ENCODE measurements around the gene TSFM. TPM values are rescaled to one million over a fixed set of nuclear protein-coding genes. Genes with fewer than 3 reads are reported as not detected.

TSFM gene
- total and polyA plus RNA-seq, 2 of the 4 experiments (the other 2 are of a cell fraction) = 11.5 to 14.0 TPM

- no peak overlapping the region for H4K5ac ChIP-seq (ENCODE audit: low read depth, low read length)
- H4K8ac ChIP-seq (ENCODE audit: low read depth in 2 of 2, low read length in 2 of 2) = no peak overlapping the region
- H4K91ac ChIP-seq (ENCODE audit: insufficient read depth, low read depth, low read length) = no peak overlapping the region
- H2BK15ac ChIP-seq (ENCODE audit: low read depth, low read length) = no peak overlapping the region
- in situ Hi-C loops (cut with MboI; ENCODE audit: low sequenced_read_pairs) = no loop called here
- no peak overlapping the region for H3K4ac ChIP-seq (ENCODE audit: low read depth, low read length)
- WGBS, 2 experiments (ENCODE audit: extremely low coverage in 2 of 2, insufficient read length in 1 of 2) = 1% methylated on average over 41 of the region's 76 CpGs; no CpG with 5 or more reads in 1 of the 2 experiments
- no peak overlapping the region for H2BK5ac ChIP-seq (ENCODE audit: low read depth, low read length, poor library complexity, severe bottlenecking)
- H3K27ac ChIP-seq (ENCODE audit: insufficient read depth, low read length) = no peak overlapping the region; the same call in 1 of the 2 replicates
- H3K14ac ChIP-seq (replicated peaks; ENCODE audit: low read depth, low read length) = no peak overlapping the region
- H3K4me2 ChIP-seq (ENCODE audit: low read depth, low read length) = peak overlapping the region; percentile 81
- H2BK120ac ChIP-seq (ENCODE audit: low read depth, low read length) = no peak overlapping the region
- peaks cover 10% of the 10 kb centered on the region for H3K27me3 ChIP-seq (ENCODE audit: control insufficient read depth, insufficient read depth, low read length)
- no peak overlapping the region; the same call in 1 of the 2 replicates for H3K23ac ChIP-seq (ENCODE audit: low read depth, low read length)
- ChIA-PET CTCF (interaction anchor here (0.6 kb wide), 1 partner anchor 11 kb away, joined by 3 read pairs; the partner anchor contains the start of gene CYP27B1), POLR2A (ENCODE audit: unreplicated experiment) (no interaction called here)
- no peak overlapping the region for H2AK5ac ChIP-seq (ENCODE audit: low read depth, low read length)
- ATAC-seq (ENCODE audit: low read depth) (no peak), DNase-seq (no peak)
- peaks cover 9 to 18% of the 10 kb centered on the region in 2 experiments; a peak in 3 of 4 replicates for H3K79me1 ChIP-seq (ENCODE audit: low read depth in 1 of 2, low read length in 2 of 2)
- peaks cover 7% of the 10 kb centered on the region for H3K4me1 ChIP-seq (ENCODE audit: control insufficient read depth, insufficient read depth, low read length)
- peak overlapping the region; percentile 59 for H3K4me3 ChIP-seq (ENCODE audit: insufficient read depth, low read depth, low read length)
- peaks cover 10% of the 10 kb centered on the region for H3K9me1 ChIP-seq (ENCODE audit: insufficient read depth, low read length)
- dilution Hi-C loops (cut with HindIII; ENCODE audit: low sequenced_read_pairs, unreplicated experiment) = no loop called here
- H4K20me1 ChIP-seq (ENCODE audit: insufficient read depth, low read length) = peaks cover 1% of the 10 kb centered on the region; the same call in 1 of the 2 replicates
- no peak overlapping the region for H3K56ac ChIP-seq (ENCODE audit: extremely low read depth, insufficient read depth, low read length)
- peak overlapping the region; percentile 3 for H2AK9ac ChIP-seq (replicated peaks; ENCODE audit: low read depth, low read length, poor library complexity)
- H3K18ac ChIP-seq (ENCODE audit: low read depth, low read length) = no peak overlapping the region
- intact Hi-C loops (cut with micrococcal nuclease) = no loop called here
- H3K9ac ChIP-seq (ENCODE audit: low read depth, low read length) = peak overlapping the region; percentile 28; the same call in 1 of the 2 replicates
- H2BK20ac ChIP-seq (ENCODE audit: low read depth, low read length) = no peak overlapping the region
- peaks cover 13% of the 10 kb centered on the region for H3K36me3 ChIP-seq (ENCODE audit: control insufficient read depth, insufficient read depth, low read length)
- peak overlapping the region; percentile 82 for H2AFZ ChIP-seq (replicated peaks; ENCODE audit: low read length, poor library complexity)
- BruUV-seq (replicated peaks) = no TSS peak
- no peaks in the 10 kb centered on the region for H3K9me3 ChIP-seq (ENCODE audit: control insufficient read depth, insufficient read depth, low read length)
- TF ChIP-seq CHD1 (IDR thresholded peaks at IDR 0.05; ENCODE audit: low read depth, low read length) (no peak), FOS (IDR thresholded peaks at IDR 0.05; ENCODE audit: low read depth, low read length) (no peak), ELK1 (IDR thresholded peaks at IDR 0.05; ENCODE audit: borderline replicate concordance, low read depth, low read length) (no peak), RCOR1 (IDR thresholded peaks at IDR 0.05; ENCODE audit: insufficient replicate concordance, low read length) (no peak), MAFK (IDR thresholded peaks at IDR 0.05; ENCODE audit: low read depth, low read length) (no peak), RAD21 (IDR thresholded peaks at IDR 0.05; ENCODE audit: low read length) (no peak), RFX5 (IDR thresholded peaks at IDR 0.05; ENCODE audit: low read depth, low read length) (no peak), USF2 (IDR thresholded peaks at IDR 0.05; ENCODE audit: low read depth, low read length) (no peak), MAZ (IDR thresholded peaks at IDR 0.05; ENCODE audit: borderline replicate concordance, low read depth, low read length) (no peak), CEBPB (IDR thresholded peaks at IDR 0.05; ENCODE audit: low read depth, low read length) (no peak), CTCF (conservative IDR thresholded peaks at IDR 0.05; ENCODE audit: low read depth, low read length) (no peak), NFE2L2 (IDR thresholded peaks at IDR 0.05; ENCODE audit: low read depth, low read length) (no peak), POLR2A (IDR thresholded peaks at IDR 0.05; ENCODE audit: low read depth, low read length) (no peak), SMC3 (IDR thresholded peaks at IDR 0.05; ENCODE audit: low read depth, low read length) (no peak)
Observed at GRCh38 chr12:57755454-57756372, 26.9 kb upstream of the TSFM start.
